H7 (cell line): Measurements from ENCODE around the gene NUDT6. TPM values are rescaled to one million over a fixed set of nuclear protein-coding genes. Genes with fewer than 3 reads are reported as not detected.

Experiments
- DNase-seq: peaks from one replicate; pipeline ENCODE4 v3.0.0; 2012
- H3K27me3 ChIP-seq: 2 replicates; pipeline ENCODE4 v1.6.0; 2011; ENCODE audit warnings: mild to moderate bottlenecking, low read length; ENCODE audit not compliant: control insufficient read depth, insufficient read depth
- H3K36me3 ChIP-seq: replicated peaks from 2 replicates; pipeline ENCODE4 v1.5.1; 2011; ENCODE audit warnings: low read length; ENCODE audit not compliant: control insufficient read depth, insufficient read depth
- H3K4me3 ChIP-seq: 2 replicates; pipeline ENCODE4 v1.5.1; 2011; ENCODE audit warnings: low read depth, mild to moderate bottlenecking, control low read depth, low read length, moderate library complexity; ENCODE audit not compliant: insufficient read depth
- total RNA-seq: library from RNA; depleted of rRNA; stranded (reverse); fragments of >200 nt; shearing (Covaris generic); gene quantifications from 2 replicates; pipeline ENCODE4 v1.2.3, GENCODE V29; 2014

NUDT6 gene
- total RNA-seq, 1 experiment from 2014 or later, result 9.9 TPM

GRCh38 chr4:122932763-122933162 is 10.4 kb upstream of the NUDT6 start:
- Histone ChIP-seq H3K36me3 (peaks cover 17% of the 10 kb centered on the region), H3K27me3 (no peaks in the 10 kb centered on the region), H3K4me3 (no peak overlapping the region)
- DNase-seq, result no peak

DNA sequence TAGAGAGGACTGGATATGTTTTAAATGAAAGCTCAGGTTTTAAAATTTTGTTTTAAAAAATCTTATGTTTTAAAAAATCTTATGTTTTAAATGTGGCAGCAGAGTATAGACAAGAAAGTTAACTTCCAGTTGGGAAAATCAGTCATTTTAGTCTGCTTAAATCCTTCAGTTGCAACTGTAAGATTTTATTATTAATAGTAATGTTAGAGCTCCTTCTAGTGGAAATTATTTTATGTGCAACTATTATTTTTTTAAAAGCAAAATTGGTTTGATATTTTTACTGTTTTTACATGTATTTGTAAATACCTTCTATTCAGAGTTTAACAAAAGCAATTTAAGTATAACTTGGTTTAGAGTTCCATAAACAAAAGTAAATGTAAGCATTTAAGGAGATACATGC is 8.5 kb upstream of the NUDT6 start:
- no peak overlapping the region for H3K4me3 ChIP-seq
- peaks cover 15% of the 10 kb centered on the region for H3K36me3 ChIP-seq
- DNase-seq, result no peak
- H3K27me3 ChIP-seq, result no peaks in the 10 kb centered on the region

- DNase-seq, result no peak
- no peak overlapping the region for H3K4me3 ChIP-seq
Measured at GRCh38 chr4:122928930-122929329, 6.5 kb upstream of the NUDT6 start.

DNA sequence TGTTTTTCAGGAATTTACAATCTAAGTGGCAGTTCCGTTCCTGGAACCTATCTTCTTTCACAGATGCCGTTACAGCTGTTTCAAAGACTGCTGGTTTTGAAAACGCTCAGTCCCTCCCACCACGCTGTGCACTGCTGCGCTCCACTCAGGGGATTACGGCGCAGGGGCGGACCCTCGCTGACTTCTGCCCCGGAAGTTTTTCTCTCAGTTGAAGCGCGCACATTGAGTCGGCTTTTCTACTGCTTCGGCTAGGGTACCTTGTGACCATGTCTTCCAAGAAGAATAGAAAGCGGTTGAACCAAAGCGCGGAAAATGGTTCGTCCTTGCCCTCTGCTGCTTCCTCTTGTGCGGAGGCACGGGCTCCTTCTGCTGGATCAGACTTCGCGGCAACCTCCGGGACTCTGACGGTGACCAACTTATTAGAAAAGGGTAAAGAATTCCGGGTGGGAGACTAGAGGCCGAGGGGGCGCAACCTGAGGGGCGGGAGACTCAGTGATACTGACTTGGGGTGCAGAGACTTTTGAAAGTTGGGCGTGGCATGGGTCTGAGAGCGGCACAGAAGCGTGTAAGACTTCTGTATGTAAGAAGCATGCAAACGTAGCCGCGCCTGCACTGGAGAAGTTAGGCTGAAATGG is 597 bp upstream of the NUDT6 start:
- peak overlapping the region; percentile 88 for H3K4me3 ChIP-seq
- H3K36me3 ChIP-seq, result 0 out of 2 replicates have a peak, but pooled peaks cover 1% of the 10 kb centered on the region
- H3K27me3 ChIP-seq, result no peaks in the 10 kb centered on the region
- peak; percentile 72 for DNase-seq

More at GRCh38 chr4:122928930-122929329, 6.5 kb upstream of the NUDT6 start:
- H3K27me3 ChIP-seq, result no peaks in the 10 kb centered on the region
- H3K36me3 ChIP-seq, result peaks cover 9% of the 10 kb centered on the region

DNA sequence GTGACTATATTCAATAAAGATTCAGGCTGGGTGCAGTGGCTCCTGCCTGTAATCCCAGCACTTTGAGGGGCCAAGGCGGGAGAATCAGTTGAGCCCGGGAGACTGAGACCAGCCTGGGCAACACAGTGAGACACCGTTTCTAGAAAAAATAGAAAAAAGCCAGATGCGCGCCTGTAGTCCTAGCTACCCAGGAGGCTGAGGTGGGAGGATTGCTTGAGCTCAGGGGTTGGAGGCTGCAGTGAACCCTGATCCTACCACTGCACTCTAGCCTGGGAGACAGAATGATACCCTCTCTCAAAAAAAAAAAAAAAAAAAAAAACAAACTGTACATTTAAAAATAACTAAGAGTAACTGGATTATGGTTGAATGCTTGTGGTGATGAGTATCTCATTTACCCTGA is 1.1 kb downstream of the NUDT6 start:
- peak overlapping the region; percentile 88 for H3K4me3 ChIP-seq
- no peaks in the 10 kb centered on the region for H3K27me3 ChIP-seq
- H3K36me3 ChIP-seq, result no peaks in the 10 kb centered on the region
- no peak for DNase-seq

DNA sequence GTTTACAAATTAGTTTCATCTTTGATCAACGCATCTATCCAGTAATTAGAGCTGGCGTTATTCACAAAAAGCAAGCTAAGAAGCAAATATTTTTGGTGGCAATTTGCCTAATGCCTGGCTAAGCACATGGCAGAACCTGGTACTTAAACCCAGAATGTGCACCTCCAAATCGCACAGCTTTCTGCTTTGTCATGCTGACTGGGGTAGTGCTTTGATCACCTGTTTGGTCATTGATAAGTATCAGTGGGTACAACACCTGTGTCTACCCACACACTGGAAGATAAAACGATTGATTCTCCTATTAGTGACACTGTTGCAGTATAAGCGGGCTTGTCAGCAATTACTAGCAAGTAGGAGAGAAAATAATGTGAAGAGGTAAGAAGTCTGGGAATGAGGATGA is 1.9 kb downstream of the NUDT6 start:
- Histone ChIP-seq H3K4me3 (no peak overlapping the region), H3K27me3 (no peaks in the 10 kb centered on the region), H3K36me3 (no peaks in the 10 kb centered on the region)
- DNase-seq, result no peak

- Histone ChIP-seq H3K27me3 (no peaks in the 10 kb centered on the region), H3K36me3 (no peaks in the 10 kb centered on the region), H3K4me3 (no peak overlapping the region)
- DNase-seq, result no peak
Measured at GRCh38 chr4:122917731-122918130, 4.7 kb downstream of the NUDT6 start.

- Histone ChIP-seq H3K36me3 (no peaks in the 10 kb centered on the region), H3K4me3 (no peak overlapping the region), H3K27me3 (no peaks in the 10 kb centered on the region)
- no peak for DNase-seq
Measured at GRCh38 chr4:122914938-122915337, 7.5 kb downstream of the NUDT6 start.

GRCh38 chr4:122914292-122914904 is 8.0 kb downstream of the NUDT6 start:
- no peaks in the 10 kb centered on the region for H3K36me3 ChIP-seq
- H3K4me3 ChIP-seq, result no peak overlapping the region
- H3K27me3 ChIP-seq, result no peaks in the 10 kb centered on the region
- no peak for DNase-seq

DNA sequence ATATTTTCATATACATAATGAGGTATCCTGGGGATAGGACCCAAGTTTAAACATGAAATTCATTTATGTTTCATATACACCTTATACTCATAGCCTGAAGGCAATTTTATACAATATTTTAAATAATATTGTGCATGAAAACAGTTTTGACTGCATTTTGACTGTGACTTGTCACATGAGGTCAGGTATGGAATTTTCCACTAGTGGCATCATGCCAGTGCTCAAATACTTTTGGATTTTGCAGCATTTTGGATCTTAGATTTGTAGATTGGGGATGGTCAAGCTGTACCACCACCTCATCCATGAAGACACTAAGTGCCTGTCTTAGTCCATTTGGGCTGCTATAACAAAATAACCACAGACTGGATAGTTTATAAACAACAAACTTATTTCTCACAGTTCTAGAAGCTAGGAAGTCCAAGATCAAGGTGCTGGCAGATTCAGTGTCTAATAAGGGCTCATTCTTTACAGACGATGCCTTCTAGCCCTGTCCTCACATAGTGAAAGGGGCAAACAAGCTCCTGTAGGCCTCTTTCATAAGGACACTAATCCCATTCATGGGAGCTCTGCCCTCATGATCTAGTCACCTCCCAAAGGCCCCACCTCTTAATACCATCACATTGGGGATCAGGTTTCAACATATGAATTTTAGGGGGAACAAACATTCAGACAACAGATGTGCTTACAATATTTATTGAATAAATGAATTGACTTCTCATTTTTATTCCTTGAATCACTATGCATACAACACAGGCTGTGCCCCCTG is 9.4 kb downstream of the NUDT6 start:
- H3K4me3 ChIP-seq, result no peak overlapping the region
- no peaks in the 10 kb centered on the region for H3K36me3 ChIP-seq
- H3K27me3 ChIP-seq, result no peaks in the 10 kb centered on the region
- DNase-seq, result no peak

GRCh38 chr4:122911588-122911987 is 10.8 kb downstream of the NUDT6 start:
- H3K4me3 ChIP-seq, result no peak overlapping the region

GRCh38 chr4:122909683-122910082 is 12.7 kb downstream of the NUDT6 start:
- Histone ChIP-seq H3K27me3 (no peaks in the 10 kb centered on the region), H3K36me3 (no peaks in the 10 kb centered on the region), H3K4me3 (no peak overlapping the region)
- DNase-seq, result no peak

More at GRCh38 chr4:122911588-122911987, 10.8 kb downstream of the NUDT6 start:
- DNase-seq, result no peak
- Histone ChIP-seq H3K27me3 (no peaks in the 10 kb centered on the region), H3K36me3 (no peaks in the 10 kb centered on the region)

DNA sequence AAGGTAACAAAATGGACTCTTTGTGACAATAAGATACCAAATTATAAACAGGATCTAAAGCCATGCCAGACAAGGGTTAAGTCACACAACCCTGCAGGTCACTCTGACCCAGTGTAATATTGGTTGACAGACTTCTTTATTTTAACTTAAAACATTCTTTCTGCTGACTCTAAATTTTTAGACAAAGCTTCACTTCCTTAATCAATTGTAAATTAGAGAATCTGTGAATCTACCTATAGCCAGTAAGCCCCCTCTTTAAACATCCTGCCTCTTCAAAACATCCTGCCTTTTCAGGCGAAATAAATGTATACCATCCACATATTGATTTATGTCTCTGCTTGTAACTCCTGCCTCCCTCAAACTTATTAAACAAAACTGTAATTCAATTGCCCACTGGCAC is 14.2 kb downstream of the NUDT6 start:
- H3K4me3 ChIP-seq, result no peak overlapping the region
- no peak for DNase-seq
- no peaks in the 10 kb centered on the region for H3K27me3 ChIP-seq

DNA sequence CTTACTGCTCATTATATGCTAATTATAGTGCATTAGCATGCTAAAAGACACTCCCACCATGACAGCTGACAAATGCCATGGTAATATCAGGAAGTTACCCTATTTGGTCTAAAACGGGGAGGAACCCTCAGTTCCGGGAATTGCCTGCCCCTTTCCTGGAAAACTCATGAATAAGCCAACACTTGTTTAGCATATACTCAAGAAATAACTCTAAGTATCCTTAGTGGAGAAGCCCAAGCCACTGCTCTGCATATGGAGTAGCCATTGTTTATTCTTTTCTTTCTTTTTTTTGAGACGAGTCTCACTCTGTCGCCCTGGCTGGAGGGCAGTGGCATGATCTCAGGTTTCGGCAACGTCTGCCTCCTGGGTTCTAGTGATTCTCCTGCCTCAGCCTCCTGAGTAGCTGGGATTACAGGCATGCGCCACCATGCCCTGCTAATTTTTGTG is 15.5 kb downstream of the NUDT6 start:
- H3K36me3 ChIP-seq, result no peaks in the 10 kb centered on the region
- no peak for DNase-seq
- no peaks in the 10 kb centered on the region for H3K27me3 ChIP-seq
- no peak overlapping the region for H3K4me3 ChIP-seq

More for the DNA sequence above, 14.2 kb downstream of the NUDT6 start:
- no peaks in the 10 kb centered on the region for H3K36me3 ChIP-seq

DNA sequence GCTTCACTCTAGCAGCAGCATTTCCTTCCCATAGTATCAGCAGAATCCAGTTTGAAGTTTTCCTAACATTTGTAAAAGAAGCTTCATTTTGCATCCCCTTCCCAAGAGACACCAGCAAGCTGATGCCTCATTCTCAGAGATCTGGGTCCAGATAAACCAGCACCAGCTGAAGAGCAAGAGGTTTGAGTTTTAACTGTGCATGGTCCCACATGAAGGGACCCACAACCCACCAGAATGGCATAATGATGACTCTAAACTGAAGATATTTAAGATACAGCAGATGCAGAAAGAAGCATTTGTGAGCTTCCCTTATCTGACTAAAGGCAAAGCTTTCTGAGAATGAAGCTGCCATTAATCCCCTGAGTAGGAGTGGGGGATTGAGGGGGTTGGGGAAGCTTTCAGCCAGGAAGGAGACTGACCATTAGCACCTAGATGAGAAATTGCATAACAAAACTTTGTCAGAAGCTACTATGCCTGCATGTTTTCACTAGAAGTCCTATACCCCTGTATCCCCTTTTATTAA is 18.6 kb downstream of the NUDT6 start:
- H3K4me3 ChIP-seq, result no peak overlapping the region
- no peaks in the 10 kb centered on the region for H3K27me3 ChIP-seq
- DNase-seq, result peak; percentile 18
- no peaks in the 10 kb centered on the region for H3K36me3 ChIP-seq
